Stimulated activated CD8-positive, alpha-beta memory T cell treated with anti-CD3 and anti-CD28 coated beads, Interleukin-15, amount 100 ng/mL, for 24 hours (primary cell): Measurements from ENCODE around the gene TBR1.

Source experiments
- DNase-seq: peaks from one replicate; pipeline ENCODE4 v3.0.0-alpha.2; 2020; ENCODE audit warnings: low read depth

The TBR1 gene

DNA sequence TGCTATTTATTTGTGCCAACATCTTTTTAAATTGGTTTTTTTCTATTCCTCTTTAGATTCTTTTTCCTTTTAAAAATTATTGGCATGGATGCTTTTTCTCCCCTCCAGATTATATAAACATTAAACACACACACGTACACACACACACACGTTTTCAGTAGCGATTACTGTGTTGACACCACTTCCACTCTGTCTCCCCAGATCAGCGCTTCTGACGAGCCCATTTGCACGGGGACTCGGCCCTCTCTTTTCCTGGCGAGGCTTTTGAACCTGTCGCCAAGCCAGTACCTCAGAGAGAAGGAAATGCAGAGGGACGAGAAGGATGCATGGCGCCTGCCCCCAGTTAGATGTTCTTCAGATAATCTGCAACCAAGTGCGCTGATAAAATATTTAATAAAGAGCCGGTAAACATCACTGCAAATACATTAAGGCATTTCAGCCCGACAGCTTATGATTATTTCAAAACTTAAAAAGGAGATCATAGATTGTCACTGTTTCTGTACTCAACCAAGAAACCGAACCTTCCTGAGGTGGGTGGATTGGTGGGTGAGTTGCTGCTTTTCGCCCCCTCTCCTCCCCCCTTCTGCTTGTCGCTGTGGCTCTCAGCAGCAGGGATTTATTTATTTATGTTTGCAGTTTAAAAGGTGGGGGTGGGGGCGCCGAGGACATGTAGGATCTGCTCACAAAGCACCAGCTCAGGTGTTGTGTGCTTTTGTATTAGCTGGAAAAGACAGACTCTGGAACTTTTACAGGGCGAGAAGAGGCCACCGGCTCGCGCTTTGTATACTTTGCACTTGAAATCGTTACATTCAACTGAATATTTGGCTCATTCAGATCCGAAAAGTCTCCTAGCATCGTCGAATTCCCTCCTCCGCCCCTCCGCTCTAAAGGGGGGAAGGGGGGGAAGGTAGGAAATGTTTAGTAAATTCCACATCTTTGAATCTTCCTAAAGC, 787 bp upstream of the TBR1 start:
- DNase-seq, result no peak

DNA sequence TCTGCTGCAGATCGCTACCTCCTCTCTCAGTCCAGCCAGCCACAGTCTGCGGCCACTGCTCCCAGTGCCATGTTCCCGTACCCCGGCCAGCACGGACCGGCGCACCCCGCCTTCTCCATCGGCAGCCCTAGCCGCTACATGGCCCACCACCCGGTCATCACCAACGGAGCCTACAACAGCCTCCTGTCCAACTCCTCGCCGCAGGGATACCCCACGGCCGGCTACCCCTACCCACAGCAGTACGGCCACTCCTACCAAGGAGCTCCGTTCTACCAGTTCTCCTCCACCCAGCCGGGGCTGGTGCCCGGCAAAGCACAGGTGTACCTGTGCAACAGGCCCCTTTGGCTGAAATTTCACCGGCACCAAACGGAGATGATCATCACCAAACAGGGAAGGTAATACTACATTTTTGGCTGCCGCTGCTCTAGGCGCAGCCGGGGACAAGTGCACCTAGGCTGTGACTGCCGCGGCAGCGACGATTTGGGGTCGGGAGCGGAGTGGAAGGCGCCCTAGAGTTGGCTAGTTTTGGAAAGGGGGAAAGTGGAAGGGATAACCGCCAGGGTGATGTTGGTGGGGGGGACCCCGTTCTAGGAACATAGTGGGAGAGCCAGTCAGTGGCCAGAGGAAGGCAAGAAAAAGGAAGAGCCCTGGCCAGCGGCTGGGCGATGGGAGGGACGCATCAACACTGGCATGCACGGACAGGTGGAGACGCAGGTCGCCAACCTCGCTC, 776 bp downstream of the TBR1 start:
- no peak for DNase-seq

DNA sequence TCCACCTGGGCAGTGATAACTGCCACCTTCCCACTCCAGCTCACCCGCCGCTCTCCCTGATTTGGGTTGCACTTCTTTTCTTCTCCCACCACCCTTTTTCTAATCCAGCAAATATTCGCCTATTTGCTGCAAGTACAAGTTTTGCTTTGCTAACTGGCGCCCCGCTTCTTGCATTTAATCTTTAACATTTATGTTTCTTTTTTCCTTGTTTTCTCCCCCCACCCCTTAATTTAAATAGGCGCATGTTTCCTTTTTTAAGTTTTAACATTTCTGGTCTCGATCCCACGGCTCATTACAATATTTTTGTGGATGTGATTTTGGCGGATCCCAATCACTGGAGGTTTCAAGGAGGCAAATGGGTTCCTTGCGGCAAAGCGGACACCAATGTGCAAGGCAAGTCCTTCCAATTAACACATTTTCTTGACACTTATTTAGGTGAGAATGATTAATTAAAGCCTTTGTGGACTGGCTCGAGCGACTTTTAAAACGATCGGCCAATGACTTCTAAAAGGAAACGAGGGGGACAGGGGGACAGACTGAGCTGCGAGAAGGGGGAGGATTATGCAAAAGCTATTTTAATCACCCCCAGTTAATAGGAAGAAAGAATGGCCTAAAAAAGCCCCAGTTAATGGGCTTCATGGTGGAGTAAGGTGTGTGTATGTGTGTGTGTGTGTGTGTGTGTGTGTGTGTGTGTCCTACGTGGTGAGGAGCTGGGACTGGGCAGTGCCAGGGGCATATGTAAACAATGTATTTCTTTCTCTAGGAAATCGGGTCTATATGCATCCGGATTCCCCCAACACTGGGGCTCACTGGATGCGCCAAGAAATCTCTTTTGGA, 1.6 kb downstream of the TBR1 start:
- DNase-seq, result no peak

DNA sequence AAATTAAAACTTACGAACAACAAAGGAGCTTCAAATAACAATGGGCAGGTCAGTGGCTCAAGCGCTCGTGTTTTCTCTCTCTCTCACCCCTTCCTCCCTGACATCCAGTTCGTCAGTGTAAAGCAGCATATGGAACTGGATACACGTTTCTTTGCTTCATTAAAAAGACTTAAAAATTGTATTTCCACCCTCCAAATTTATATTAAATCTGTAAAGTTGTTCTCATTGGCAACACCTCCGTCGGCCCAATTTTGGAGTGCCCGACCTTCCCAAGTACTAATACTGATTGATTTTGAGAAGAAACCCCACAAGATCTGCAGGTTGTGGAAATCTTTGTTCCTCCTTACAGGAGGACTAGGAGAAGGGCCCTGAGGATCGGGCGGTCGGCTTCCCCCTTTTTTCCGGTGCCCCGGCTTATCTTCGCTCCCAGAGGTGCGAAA, 2.2 kb downstream of the TBR1 start:
- DNase-seq, result no peak

DNA sequence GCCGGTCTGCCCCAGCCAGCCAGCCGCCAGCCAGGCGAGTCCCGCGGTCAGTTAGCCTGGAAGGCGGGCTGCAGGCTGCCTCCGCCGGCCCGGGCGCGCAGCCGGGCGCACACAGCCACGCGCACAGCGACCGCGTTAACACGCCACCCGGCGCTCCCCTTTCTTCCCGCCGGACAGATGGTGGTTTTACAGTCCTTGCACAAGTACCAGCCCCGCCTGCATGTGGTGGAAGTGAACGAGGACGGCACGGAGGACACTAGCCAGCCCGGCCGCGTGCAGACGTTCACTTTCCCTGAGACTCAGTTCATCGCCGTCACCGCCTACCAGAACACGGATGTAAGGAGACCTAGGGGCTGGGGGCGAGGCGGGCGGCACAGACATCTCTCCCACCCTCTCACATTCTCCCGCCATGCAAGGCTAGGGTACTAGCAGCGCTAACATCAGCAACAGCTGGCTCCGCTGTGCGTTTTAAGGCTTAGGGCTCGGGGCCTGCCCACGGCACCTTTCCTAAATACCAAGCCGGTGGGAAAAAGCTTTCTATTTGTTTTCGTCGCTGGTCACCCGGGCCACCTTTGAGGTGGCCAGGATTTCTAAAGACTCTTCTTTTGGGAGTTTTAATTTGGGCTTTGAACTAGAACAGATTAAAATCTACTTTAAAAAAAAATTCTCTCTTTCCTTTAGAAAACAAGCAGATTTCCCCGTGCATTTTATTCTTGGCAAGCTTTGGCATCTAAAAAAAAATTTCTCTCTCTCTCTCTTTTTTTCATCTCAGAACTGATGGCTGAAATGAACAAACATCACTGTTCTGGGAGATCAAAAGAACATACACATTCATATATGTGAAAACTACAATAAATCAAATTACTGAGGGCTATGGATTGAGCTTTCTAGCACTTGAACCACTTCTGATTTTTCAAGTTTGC, 2.9 kb downstream of the TBR1 start:
- DNase-seq, result no peak

DNA sequence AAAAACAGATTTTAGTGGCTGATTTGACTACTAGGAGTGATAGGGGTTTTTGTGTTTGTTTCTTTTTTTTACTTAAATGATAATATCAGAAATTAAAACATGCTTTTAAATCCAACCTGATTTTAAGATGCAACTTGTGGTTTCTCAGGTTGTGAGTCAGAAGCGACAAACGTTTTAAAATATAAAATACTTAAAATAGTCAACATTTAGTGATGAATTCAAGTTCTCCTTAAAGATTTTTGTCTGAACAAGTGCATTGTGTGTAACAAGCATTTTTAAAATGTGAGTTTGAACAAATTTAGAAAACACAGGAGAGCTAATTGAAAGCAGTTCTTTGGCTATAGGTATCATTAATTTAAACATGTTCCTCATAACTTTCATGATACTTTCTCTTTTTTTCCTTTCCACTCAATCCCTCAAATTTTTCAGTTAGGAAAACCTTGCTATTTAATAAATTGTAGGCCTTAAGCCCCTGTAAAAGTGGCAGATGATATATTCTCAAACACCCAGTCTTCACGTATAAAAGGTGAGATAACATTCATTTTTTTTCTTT, 3.6 kb downstream of the TBR1 start:
- DNase-seq, result no peak

DNA sequence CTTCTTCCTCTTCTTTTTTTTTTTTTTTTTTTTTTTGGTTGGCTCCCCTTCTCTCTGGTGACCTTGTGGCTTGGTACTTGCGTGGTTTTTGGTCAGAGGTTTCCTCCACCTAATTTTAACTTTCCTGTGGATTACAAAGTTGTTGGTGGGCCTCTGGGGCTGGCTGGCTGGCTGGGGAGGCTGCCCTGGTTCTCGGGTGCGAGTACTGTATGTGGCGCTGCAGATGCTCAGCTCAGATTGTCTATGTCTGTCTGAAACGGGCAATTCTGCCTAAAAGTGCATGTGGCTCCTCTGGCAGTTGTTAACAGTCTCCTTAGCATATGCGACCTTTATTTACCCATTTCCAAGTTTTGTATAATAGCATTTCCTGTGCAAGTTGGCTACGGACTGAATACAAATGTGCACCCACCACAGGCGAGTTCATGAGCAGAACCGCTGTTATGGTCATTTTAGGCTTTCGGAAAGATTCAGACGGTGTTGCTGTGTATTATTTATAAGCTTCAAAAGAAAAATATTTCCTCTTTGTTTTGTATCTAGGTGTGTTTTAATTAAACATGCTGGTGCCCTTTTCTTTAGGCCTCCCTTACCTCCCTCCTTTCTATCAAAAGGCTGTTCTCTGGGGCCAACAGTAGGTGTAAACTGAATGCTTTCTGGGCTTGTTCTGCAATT, 4.4 kb downstream of the TBR1 start:
- DNase-seq, result no peak

DNA sequence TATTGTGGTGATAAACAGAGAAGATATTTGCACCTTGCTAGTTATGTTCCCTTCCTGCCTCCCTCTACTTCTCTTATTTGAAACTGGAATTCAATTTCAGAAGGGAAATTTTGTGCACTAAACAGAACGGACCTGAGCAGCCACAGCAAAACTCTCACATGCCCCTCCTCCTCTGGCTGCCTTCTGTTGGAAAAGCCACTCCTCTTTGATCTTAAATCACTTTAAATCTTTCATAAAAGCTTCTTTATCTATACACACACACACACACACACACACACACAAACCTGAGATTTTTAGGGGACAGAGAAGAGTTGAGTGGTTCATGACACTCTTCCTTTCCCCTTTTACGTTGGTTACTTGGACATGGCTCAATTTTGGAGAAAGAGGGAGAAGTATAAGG, 5.6 kb downstream of the TBR1 start:
- no peak for DNase-seq

DNA sequence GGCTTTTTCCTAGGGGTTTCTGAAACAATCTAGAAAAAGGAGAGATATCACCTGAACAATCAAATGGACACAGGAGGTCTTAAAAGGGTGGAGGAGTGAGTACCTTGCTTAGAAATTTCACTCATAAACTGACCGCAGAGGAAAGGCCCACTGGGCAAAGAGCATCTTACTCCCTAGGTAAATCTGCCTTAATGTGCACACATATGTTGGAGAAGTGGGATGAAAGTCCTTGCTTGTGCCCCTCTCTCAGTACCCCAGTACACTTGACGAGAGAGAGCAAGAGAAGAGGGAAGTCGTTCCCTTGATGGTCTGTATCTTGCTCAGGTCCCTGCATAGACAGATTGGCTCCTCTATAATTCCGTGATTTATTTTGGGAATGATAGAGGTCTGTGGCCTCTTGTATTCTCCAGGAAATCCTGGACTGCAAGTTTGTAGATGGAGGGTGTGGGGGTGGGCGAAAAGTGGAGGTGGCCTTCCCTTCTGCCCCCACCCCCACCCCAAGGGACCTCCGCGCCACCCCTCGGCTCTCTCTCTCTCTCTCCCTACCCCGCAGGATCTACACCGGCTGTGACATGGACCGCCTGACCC, 6.8 kb downstream of the TBR1 start:
- no peak for DNase-seq

DNA sequence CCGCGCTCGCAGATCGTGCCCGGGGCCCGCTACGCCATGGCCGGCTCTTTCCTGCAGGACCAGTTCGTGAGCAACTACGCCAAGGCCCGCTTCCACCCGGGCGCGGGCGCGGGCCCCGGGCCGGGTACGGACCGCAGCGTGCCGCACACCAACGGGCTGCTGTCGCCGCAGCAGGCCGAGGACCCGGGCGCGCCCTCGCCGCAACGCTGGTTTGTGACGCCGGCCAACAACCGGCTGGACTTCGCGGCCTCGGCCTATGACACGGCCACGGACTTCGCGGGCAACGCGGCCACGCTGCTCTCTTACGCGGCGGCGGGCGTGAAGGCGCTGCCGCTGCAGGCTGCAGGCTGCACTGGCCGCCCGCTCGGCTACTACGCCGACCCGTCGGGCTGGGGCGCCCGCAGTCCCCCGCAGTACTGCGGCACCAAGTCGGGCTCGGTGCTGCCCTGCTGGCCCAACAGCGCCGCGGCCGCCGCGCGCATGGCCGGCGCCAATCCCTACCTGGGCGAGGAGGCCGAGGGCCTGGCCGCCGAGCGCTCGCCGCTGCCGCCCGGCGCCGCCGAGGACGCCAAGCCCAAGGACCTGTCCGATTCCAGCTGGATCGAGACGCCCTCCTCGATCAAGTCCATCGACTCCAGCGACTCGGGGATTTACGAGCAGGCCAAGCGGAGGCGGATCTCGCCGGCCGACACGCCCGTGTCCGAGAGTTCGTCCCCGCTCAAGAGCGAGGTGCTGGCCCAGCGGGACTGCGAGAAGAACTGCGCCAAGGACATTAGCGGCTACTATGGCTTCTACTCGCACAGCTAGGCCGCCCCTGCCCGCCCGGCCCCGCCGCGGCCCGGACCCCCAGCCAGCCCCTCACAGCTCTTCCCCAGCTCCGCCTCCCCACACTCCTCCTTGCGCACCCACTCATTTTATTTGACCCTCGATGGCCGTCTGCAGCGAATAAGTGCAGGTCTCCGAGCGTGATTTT, 7.6 kb downstream of the TBR1 start:
- DNase-seq, result no peak

DNA sequence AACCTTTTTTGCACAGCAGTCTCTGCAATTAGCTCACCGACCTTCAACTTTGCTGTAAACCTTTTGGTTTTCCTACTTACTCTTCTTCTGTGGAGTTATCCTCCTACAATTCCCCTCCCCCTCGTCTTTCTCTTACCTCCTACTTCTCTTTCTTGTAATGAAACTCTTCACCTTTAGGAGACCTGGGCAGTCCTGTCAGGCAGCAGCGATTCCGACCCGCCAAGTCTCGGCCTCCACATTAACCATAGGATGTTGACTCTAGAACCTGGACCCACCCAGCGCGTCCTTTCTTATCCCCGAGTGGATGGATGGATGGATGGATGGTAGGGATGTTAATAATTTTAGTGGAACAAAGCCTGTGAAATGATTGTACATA, 8.3 kb downstream of the TBR1 start:
- DNase-seq, result no peak

DNA sequence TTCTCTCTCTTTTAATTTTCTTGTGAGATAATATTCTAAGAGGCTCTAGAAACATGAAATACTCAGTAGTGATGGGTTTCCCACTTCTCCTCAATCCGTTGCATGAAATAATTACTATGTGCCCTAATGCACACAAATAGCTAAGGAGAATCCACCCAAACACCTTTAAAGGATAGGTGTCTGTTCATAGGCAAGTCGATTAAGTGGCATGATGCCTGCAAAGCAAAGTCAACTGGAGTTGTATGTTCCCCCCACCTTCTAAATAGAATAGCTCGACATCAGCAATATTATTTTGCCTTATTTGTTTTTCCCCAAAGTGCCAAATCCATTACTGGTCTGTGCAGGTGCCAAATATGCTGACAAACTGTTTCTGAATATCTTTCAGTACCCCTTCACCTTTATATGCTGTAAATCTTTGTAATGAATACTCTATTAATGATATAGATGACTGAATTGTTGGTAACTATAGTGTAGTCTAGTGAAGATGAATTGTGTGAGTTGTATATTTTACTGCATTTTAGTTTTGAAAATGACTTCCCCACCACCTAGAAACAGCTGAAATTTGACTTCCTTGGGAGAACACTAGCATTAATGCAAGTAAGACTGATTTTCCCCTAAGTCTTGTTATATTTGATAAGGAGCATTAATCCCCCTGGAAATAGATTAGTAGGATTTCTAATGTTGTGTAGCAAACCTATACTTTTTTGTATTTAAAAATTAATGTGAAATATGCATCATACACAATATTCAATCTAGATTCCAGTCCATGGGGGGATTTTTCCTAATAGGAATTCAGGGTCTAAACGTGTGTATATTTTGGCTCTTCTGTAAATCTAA, 9.0 kb downstream of the TBR1 start:
- no peak for DNase-seq

DNA sequence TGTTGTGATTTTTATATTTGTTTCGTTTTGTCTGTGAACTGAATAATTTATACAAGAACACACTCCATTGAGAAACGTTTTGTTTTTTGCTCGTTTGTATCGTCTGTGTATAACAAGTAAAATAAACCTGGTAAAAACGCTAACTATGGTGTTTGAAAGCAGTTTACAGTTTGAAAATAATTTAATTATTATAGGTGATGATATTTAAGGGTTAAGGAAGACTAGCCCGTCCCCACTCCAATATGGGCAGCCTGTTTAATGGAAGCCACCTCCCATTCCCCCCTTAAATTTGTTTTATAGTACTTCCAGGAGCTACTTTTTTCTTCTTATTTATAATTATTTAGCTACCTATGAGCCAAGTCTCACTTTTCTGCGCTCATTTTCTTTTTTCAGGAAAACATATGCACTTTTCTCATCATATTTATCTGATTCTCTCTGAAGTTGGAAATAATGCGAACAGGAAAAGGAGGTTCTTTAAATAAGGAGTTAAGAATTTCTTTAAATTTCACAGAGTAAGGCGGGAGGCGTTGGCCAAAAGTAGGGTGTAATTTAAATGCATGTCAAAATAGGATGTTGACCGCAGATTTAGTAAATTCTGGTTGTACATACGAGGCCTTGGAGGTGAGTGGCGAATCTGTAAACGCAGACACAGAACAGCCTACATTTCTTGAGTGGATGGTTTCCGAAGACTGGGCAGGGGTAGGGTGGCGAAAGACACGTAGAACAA, 9.8 kb downstream of the TBR1 start:
- no peak for DNase-seq

DNA sequence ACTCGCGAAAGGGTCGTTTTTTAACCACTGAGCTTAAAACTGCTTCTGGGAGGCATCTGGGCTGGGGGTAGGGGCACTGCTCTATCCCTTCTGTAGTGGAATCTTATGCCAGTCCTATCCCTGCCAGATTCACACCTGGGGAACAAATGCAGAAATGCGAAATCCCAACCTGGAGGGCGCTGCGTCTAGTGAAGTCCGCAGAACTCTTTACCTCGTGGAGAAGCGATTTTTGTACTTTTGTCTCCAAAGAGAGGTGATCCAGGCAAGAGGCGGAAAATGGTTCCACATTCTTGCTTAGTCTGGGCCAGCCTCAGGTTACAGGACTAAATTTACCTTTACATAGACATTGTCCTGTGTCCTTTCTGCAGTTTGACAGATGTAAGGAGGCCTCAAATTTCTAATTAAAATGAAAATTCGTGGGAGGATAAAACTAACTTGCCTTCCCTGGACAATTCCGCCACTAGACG, 10.4 kb downstream of the TBR1 start:
- DNase-seq, result no peak

DNA sequence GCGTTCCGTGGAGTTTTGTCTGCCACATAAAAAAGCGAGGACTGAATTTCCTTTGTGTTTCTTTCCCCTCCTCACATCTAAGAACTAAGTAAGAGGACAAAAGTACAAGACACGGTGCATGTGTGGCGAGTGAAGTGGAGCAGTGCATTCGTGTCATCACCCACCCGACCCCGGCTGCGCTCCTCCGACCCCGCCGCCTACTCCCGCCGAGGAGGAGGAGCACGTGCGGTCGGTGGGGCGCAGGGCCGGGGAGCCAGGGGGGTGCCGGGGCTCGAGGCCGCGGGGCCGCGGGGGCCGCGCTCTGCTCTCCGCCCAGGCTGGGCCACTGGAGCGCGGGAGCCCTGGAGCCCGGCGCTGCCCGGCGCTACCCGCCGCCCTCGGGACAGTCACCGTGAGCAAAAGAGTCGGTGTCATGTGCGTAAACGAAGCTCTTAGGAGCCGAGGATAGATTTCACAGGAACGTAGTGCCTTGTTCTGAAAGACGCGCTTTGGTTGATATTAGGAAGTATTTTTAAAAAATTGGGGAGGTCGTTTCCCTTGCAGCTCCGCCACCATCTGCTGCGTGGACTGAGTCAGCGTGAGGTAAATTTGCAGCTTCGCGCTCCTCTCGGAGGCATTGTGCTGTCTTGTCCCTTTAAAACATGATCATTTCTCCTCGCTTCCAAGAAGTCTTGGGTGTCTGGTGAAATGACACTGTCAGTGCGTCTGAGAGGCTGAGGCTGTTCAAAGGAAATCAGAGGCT, 11.0 kb downstream of the TBR1 start:
- no peak for DNase-seq
